Measurements from ENCODE around the gene AK2. TPM values are rescaled to one million over a fixed set of nuclear protein-coding genes. Genes with fewer than 3 reads are reported as not detected.
"Not testable (repeated sequence)": the region's sequence is repeated elsewhere in the genome, so short reads cannot be mapped to it uniquely, and the experiment has no call there.

The AK2 gene
- total RNA-seq, 1 donor from 2014 or later, result 134 TPM

GRCh38 chr1:33050221-33051076, 13.8 kb upstream of the AK2 start:
- no peaks in the 10 kb centered on the region for H3K27me3 Mint-ChIP-seq (ENCODE audit: low read depth)
- H3K36me3 Mint-ChIP-seq (ENCODE audit: low read depth), result peaks cover 12% of the 10 kb centered on the region
- H3K9me3 Mint-ChIP-seq, result peaks cover 8% of the 10 kb centered on the region
- no peak for TF ChIP-seq CTCF (conservative IDR thresholded peaks at IDR 0.05)
- peaks cover 9% of the 10 kb centered on the region for H3K4me1 Mint-ChIP-seq
- no peak overlapping the region for H3K4me3 Mint-ChIP-seq
- no peak for DNase-seq (ENCODE audit: low read depth, low spot score)
- H3K27ac Mint-ChIP-seq (ENCODE audit: unreplicated experiment), result no peak overlapping the region

GRCh38 chr1:33049371-33049770, 12.7 kb upstream of the AK2 start:
- no peak for DNase-seq (ENCODE audit: low read depth, low spot score)
- Mint-ChIP-seq H3K27me3 (ENCODE audit: low read depth) (no peaks in the 10 kb centered on the region), H3K4me1 (peaks cover 3% of the 10 kb centered on the region), H3K4me3 (no peak overlapping the region), H3K27ac (ENCODE audit: unreplicated experiment) (no peak overlapping the region), H3K36me3 (ENCODE audit: low read depth) (peaks cover 9% of the 10 kb centered on the region), H3K9me3 (peaks cover 8% of the 10 kb centered on the region)
- no peak for TF ChIP-seq CTCF (conservative IDR thresholded peaks at IDR 0.05)

- DNase-seq (ENCODE audit: low read depth, low spot score), result no peak
- no peaks in the 10 kb centered on the region for H3K27me3 Mint-ChIP-seq (ENCODE audit: low read depth)
- H3K27ac Mint-ChIP-seq (ENCODE audit: unreplicated experiment), result no peak overlapping the region
- peaks cover 9% of the 10 kb centered on the region for H3K9me3 Mint-ChIP-seq
- no peak overlapping the region for H3K4me3 Mint-ChIP-seq
- no peak for TF ChIP-seq CTCF (conservative IDR thresholded peaks at IDR 0.05)
- H3K36me3 Mint-ChIP-seq (ENCODE audit: low read depth), result peaks cover 8% of the 10 kb centered on the region
- peaks cover 3% of the 10 kb centered on the region for H3K4me1 Mint-ChIP-seq
Observed at GRCh38 chr1:33048426-33048825, 11.7 kb upstream of the AK2 start.

- H3K27ac Mint-ChIP-seq (ENCODE audit: unreplicated experiment), result no peak overlapping the region
- H3K36me3 Mint-ChIP-seq (ENCODE audit: low read depth), result peaks cover 7% of the 10 kb centered on the region
- H3K4me1 Mint-ChIP-seq, result peaks cover 3% of the 10 kb centered on the region
Observed at GRCh38 chr1:33047839-33048305, 11.2 kb upstream of the AK2 start.

GRCh38 chr1:33047290-33047689, 10.6 kb upstream of the AK2 start:
- Mint-ChIP-seq H3K27me3 (ENCODE audit: low read depth) (no peaks in the 10 kb centered on the region), H3K4me3 (no peak overlapping the region), H3K4me1 (peaks cover 3% of the 10 kb centered on the region), H3K27ac (ENCODE audit: unreplicated experiment) (no peak overlapping the region), H3K36me3 (ENCODE audit: low read depth) (peaks cover 7% of the 10 kb centered on the region), H3K9me3 (peaks cover 8% of the 10 kb centered on the region)
- DNase-seq (ENCODE audit: low read depth, low spot score), result no peak
- no peak for TF ChIP-seq CTCF (conservative IDR thresholded peaks at IDR 0.05)

More at GRCh38 chr1:33047839-33048305, 11.2 kb upstream of the AK2 start:
- Mint-ChIP-seq H3K27me3 (ENCODE audit: low read depth) (no peaks in the 10 kb centered on the region), H3K9me3 (peaks cover 8% of the 10 kb centered on the region), H3K4me3 (no peak overlapping the region)
- TF ChIP-seq CTCF (conservative IDR thresholded peaks at IDR 0.05), result no peak
- no peak for DNase-seq (ENCODE audit: low read depth, low spot score)

- not testable (repeated sequence) for H3K36me3 Mint-ChIP-seq (ENCODE audit: low read depth); H3K27me3 Mint-ChIP-seq (ENCODE audit: low read depth); H3K27ac Mint-ChIP-seq (ENCODE audit: unreplicated experiment); DNase-seq (ENCODE audit: low read depth, low spot score); H3K4me1 Mint-ChIP-seq; H3K4me3 Mint-ChIP-seq; H3K9me3 Mint-ChIP-seq
Observed at GRCh38 chr1:33046234-33046633, 9.6 kb upstream of the AK2 start.

Data from neural crest cell (in vitro differentiated cells).